H1 (cell line): ENCODE data around the gene TMEM39B. TPM values are rescaled to one million over a fixed set of nuclear protein-coding genes. Genes with fewer than 3 reads are reported as not detected.

Source experiments
- CTCF ChIA-PET: fragments of 300-600 bp; sonication (Branson Sonifier 250); formaldehyde crosslinking; loops from one replicate; lab custom pipeline; 2021; ENCODE audit not compliant: partially characterized antibody; lab: Charles Lee
- POLR2A ChIA-PET: fragments of 300-600 bp; sonication (Branson Sonifier 250); formaldehyde crosslinking; loops from one replicate; lab custom pipeline; 2021; ENCODE audit warnings: inconsistent platforms; ENCODE audit not compliant: partially characterized antibody; lab: Charles Lee
- DNase-seq, 2 experiments: peaks; one replicate each; pipeline versions ENCODE4 v3.0.0 to v3.0.0-alpha.2; 2010 to 2022; ENCODE audit warnings: low spot score in 2 of 2, low read depth in 1 of 2, mixed read lengths in 1 of 2
- FAIRE-seq: peaks from 2 replicates; lab custom pipeline; 2011; peaks lifted over from hg19 to GRCh38; lab: Jason Lieb, UNC
- H2AFZ ChIP-seq: 2 replicates; pipeline ENCODE4 v1.8.1; 2012; ENCODE audit warnings: low read length, inconsistent platforms
- H2AK5ac ChIP-seq: 2 replicates; pipeline ENCODE4 v1.6.1; 2013; ENCODE audit warnings: low read depth, low read length
- H2BK120ac ChIP-seq: replicated peaks from 2 replicates; pipeline ENCODE3; 2013; ENCODE audit warnings: low read depth, low read length, inconsistent platforms
- H2BK12ac ChIP-seq: 2 replicates; pipeline ENCODE4 v1.6.1; 2013; ENCODE audit warnings: low read depth, low read length
- H2BK15ac ChIP-seq: 2 replicates; pipeline ENCODE4 v1.6.1; 2013; ENCODE audit warnings: low read length
- H2BK20ac ChIP-seq: 2 replicates; pipeline ENCODE4 v1.6.1; 2013; ENCODE audit warnings: low read length
- H2BK5ac ChIP-seq: 2 replicates; pipeline ENCODE4 v1.6.1; 2013; ENCODE audit warnings: low read depth, low read length
- H3K14ac ChIP-seq: 2 replicates; pipeline ENCODE4 v1.6.1; 2013; ENCODE audit warnings: inconsistent platforms; ENCODE audit not compliant: insufficient read length
- H3K18ac ChIP-seq: 2 replicates; pipeline ENCODE4 v1.6.1; 2013; ENCODE audit warnings: low read length; ENCODE audit errors: extremely low read depth
- H3K23ac ChIP-seq: 2 replicates; pipeline ENCODE4 v1.6.1; 2013; ENCODE audit warnings: inconsistent platforms; ENCODE audit not compliant: insufficient read length
- H3K23me2 ChIP-seq: 2 replicates; pipeline ENCODE4 v1.6.1; 2013; ENCODE audit warnings: low read depth, low read length
- H3K27ac ChIP-seq: 2 replicates; pipeline ENCODE4 v1.6.1; 2011; ENCODE audit warnings: low read depth, low read length, inconsistent platforms
- H3K27me3 ChIP-seq, 4 experiments: replicated peaks in 1 of 4; 1 replicate in 1 of 4; 2 replicates in 3 of 4; pipeline versions ENCODE4 v1.6.1 to v1.8.1; 2011 to 2013; ENCODE audit warnings: low read length in 3 of 4, mild to moderate bottlenecking in 3 of 4, inconsistent platforms in 2 of 4, mixed read lengths in 2 of 4, moderate library complexity in 1 of 4; ENCODE audit not compliant: control insufficient read depth in 3 of 4, insufficient read depth in 3 of 4; ENCODE audit errors: extremely low read depth in 1 of 4
- H3K36me3 ChIP-seq, 4 experiments: 2 replicates each; pipeline versions ENCODE4 v1.6.1 to v1.8.1; 2011 to 2013; ENCODE audit warnings: mild to moderate bottlenecking in 4 of 4, low read length in 3 of 4, moderate library complexity in 2 of 4, control low read depth in 1 of 4, inconsistent platforms in 1 of 4; ENCODE audit not compliant: insufficient read depth in 4 of 4, control insufficient read depth in 2 of 4
- H3K4ac ChIP-seq: replicated peaks from 2 replicates; pipeline ENCODE3; 2013; ENCODE audit warnings: low read length, low read depth, mixed read lengths, inconsistent platforms; ENCODE audit not compliant: insufficient read length
- H3K4me1 ChIP-seq, 4 experiments: replicated peaks in 1 of 4; 1 replicate in 1 of 4; 2 replicates in 3 of 4; pipeline versions ENCODE4 v1.6.1 to v1.8.1; 2011 to 2013; ENCODE audit warnings: low read length in 3 of 4, inconsistent platforms in 2 of 4, mixed read lengths in 1 of 4; ENCODE audit not compliant: insufficient read depth in 4 of 4, control insufficient read depth in 3 of 4
- H3K4me2 ChIP-seq, 2 experiments: 2 replicates each; pipeline versions ENCODE4 v1.6.1 to v1.8.1; 2011 to 2013; ENCODE audit warnings: low read depth in 2 of 2, low read length in 2 of 2, control low read depth in 1 of 2, inconsistent platforms in 1 of 2, mild to moderate bottlenecking in 1 of 2; ENCODE audit not compliant: insufficient read depth in 1 of 2
- H3K4me3 ChIP-seq, 4 experiments: fragments of 200-600, 300-600 bp in 1 of 4; sonication (generic), shearing (Covaris generic), sonication (Bioruptor Twin) in 1 of 4; 2 replicates each; pipeline versions ENCODE4 v1.5.1 to v1.8.1; 2011 to 2016; ENCODE audit warnings: low read length in 4 of 4, low read depth in 3 of 4, control low read depth in 2 of 4, inconsistent platforms in 2 of 4, mild to moderate bottlenecking in 2 of 4, mixed read lengths in 1 of 4, moderate library complexity in 1 of 4; ENCODE audit not compliant: insufficient read depth in 2 of 4; ENCODE audit errors: extremely low read depth in 1 of 4
- H3K56ac ChIP-seq: replicated peaks from 2 replicates; pipeline ENCODE3; 2013; ENCODE audit warnings: low read depth, mild to moderate bottlenecking, mixed read lengths, low read length, inconsistent platforms; ENCODE audit not compliant: insufficient read length
- H3K79me1 ChIP-seq: 2 replicates; pipeline ENCODE4 v1.6.1; 2013; ENCODE audit warnings: low read depth, low read length, control low read depth
- H3K79me2 ChIP-seq, 2 experiments: 2 replicates each; pipeline versions ENCODE4 v1.6.1 to v1.8.1; 2012 to 2013; ENCODE audit warnings: low read length in 2 of 2, mild to moderate bottlenecking in 2 of 2, inconsistent platforms in 1 of 2; ENCODE audit not compliant: insufficient read depth in 2 of 2, control insufficient read depth in 1 of 2
- H3K9ac ChIP-seq, 4 experiments: replicated peaks in 1 of 4; 1 replicate in 1 of 4; 2 replicates in 3 of 4; pipeline versions ENCODE4 v1.6.1 to v1.8.1; 2011 to 2013; ENCODE audit warnings: low read depth in 3 of 4, low read length in 3 of 4, control low read depth in 2 of 4, mild to moderate bottlenecking in 2 of 4, moderate library complexity in 2 of 4, inconsistent platforms in 1 of 4; ENCODE audit errors: extremely low read depth in 1 of 4
- H3K9me3 ChIP-seq, 2 experiments: 2 replicates each; pipeline versions ENCODE4 v1.6.1 to v1.8.1; 2012 to 2013; ENCODE audit warnings: mild to moderate bottlenecking in 2 of 2, moderate library complexity in 2 of 2, control low read depth in 1 of 2, inconsistent platforms in 1 of 2, low read depth in 1 of 2, low read length in 1 of 2, mixed read lengths in 1 of 2; ENCODE audit not compliant: insufficient read depth in 2 of 2
- H4K20me1 ChIP-seq, 2 experiments: replicated peaks in 1 of 2; 2 replicates each; pipeline versions ENCODE3 to v1.8.1; 2011 to 2013; ENCODE audit warnings: inconsistent platforms in 2 of 2, low read length in 2 of 2, mild to moderate bottlenecking in 1 of 2; ENCODE audit not compliant: insufficient read depth in 2 of 2, control insufficient read depth in 1 of 2
- H4K5ac ChIP-seq: 2 replicates; pipeline ENCODE4 v1.6.1; 2013; ENCODE audit warnings: low read length, low read depth, mixed read lengths, inconsistent platforms; ENCODE audit not compliant: insufficient read length
- H4K8ac ChIP-seq: 2 replicates; pipeline ENCODE4 v1.8.0; 2013; ENCODE audit warnings: mild to moderate bottlenecking, moderate library complexity, low read length, inconsistent platforms; ENCODE audit not compliant: insufficient read depth; ENCODE audit errors: extremely low read depth
- H4K91ac ChIP-seq: replicated peaks from 2 replicates; pipeline ENCODE3; 2013; ENCODE audit warnings: low read length, mixed read lengths, inconsistent platforms; ENCODE audit not compliant: insufficient read length
- SIN3A ChIP-seq, 2 experiments: IDR thresholded peaks in 1 of 2; conservative IDR thresholded peaks in 1 of 2; 2 replicates each; pipeline ENCODE4 v1.6.1; 2011 to 2012; ENCODE audit warnings: low read length in 2 of 2, improper control_type of control experiment in 1 of 2, low read depth in 1 of 2, mild to moderate bottlenecking in 1 of 2
- WGBS, 2 experiments: shearing (Covaris generic) in 1 of 2; methylation state at CpG; one replicate each; pipeline versions ENCODE4 v1.1.6 to v1.1.7; 2013 to 2015; ENCODE audit warnings: low lambda C conversion rate in 2 of 2, mixed read lengths in 2 of 2, inconsistent platforms in 1 of 2, low coverage in 1 of 2, missing lambda C conversion rate in 1 of 2; ENCODE audit not compliant: insufficient replicate concordance in 2 of 2, insufficient coverage in 1 of 2, insufficient read length in 1 of 2; ENCODE audit errors: extremely low coverage in 1 of 2, missing lambda C conversion rate in 1 of 2; 5-methylcytosine and 5-hydroxymethylcytosine counted together
- polyA plus RNA-seq, 7 experiments: library from polyadenylated mRNA; depleted of rRNA in 3 of 7; stranded (reverse) in 5 of 7; unstranded in 2 of 7; fragments of >200 nt in 5 of 7; fragments of 200-250 nt in 2 of 7; gene quantifications; 1 replicate in 5 of 7; 2 replicates in 1 of 7; 4 replicates in 1 of 7; pipeline versions ENCODE4 v1.2.1 to v1.2.3, GENCODE V29; 2011 to 2013; ENCODE audit warnings: missing spikeins in 2 of 7, mixed read lengths in 2 of 7
- total RNA-seq: library from RNA; stranded (reverse); fragmentation: NEBNext Ultra II Directional; extraction: Animal tissue kit (Norgen Biotek cat#: 25700); gene quantifications from 2 replicates; pipeline ENCODE4 v1.2.1, GENCODE V29; 2021

TMEM39B gene
- total and polyA plus RNA-seq, 2 of the 8 experiments (the other 6 are each of a cell fraction or from before 2014, with no cell fraction given), result 25.3 to 32.7 TPM

- H3K27ac ChIP-seq, result no peak overlapping the region
- no peak overlapping the region for H3K4me2 ChIP-seq
- no peak for FAIRE-seq
These were observed 28.3 kb downstream of the TMEM39B start for GRCh38 chr1:32100807-32101708.

More at GRCh38 chr1:32100807-32101708, 28.3 kb downstream of the TMEM39B start:
- Histone ChIP-seq H3K9me3 (no peaks in the 10 kb centered on the region), H2BK15ac (no peak overlapping the region), H4K5ac (no peak overlapping the region), H3K4ac (no peak overlapping the region), H2AFZ (no peak overlapping the region), H3K18ac (no peak overlapping the region), H3K4me1 (no peaks in the 10 kb centered on the region), H3K79me1 (no peaks in the 10 kb centered on the region), H2AK5ac (no peak overlapping the region), H3K4me3 (no peak overlapping the region), H3K14ac (no peak overlapping the region), H3K23ac (no peak overlapping the region), H2BK20ac (no peak overlapping the region), H3K23me2 (no peaks in the 10 kb centered on the region), H4K91ac (no peak overlapping the region), H4K20me1 (peaks cover 0 to 2% of the 10 kb centered on the region in 2 experiments), H3K56ac (no peak overlapping the region), H4K8ac (no peak overlapping the region), H3K79me2 (no peaks in the 10 kb centered on the region), H2BK5ac (no peak overlapping the region), H2BK12ac (no peak overlapping the region), H2BK120ac (no peak overlapping the region), H3K36me3 (peaks cover 0 to 16% (median 7%) of the 10 kb centered on the region in 4 experiments; a peak in 5 of 8 replicates), H3K27me3 (no peaks in the 10 kb centered on the region), H3K9ac (no peak overlapping the region)
- no peak for DNase-seq
- 96% methylated on average over 8 of the region's 9 CpGs; no CpG with 5 or more reads in 1 of the 2 experiments for WGBS, 2 experiments
- ChIA-PET CTCF (interaction anchor here (0.7 to 2.4 kb wide), 7 partner anchors 10 to 38 kb away, joined by 3 to 5 read pairs (median 3); no protein-coding TSS in a partner anchor), POLR2A (interaction anchor here (0.7 to 1.8 kb wide), 7 partner anchors 8 to 239 kb away, joined by 3 to 6 read pairs (median 3); no protein-coding TSS in a partner anchor)
- no peak for TF ChIP-seq SIN3A (conservative IDR thresholded peaks at IDR 0.05 in 1 of 2, IDR thresholded peaks at IDR 0.05 in 1 of 2; ENCODE audit: low read depth in 1 of 2, low read length in 2 of 2)
